ENCODE measurements around the gene YY1.
A peak's percentile ranks its signal among the peaks of the same experiment; 100 is the strongest.
"Not testable (repeated sequence)": the region's sequence is repeated elsewhere in the genome, so short reads cannot be mapped to it uniquely, and the experiment has no call there.

The YY1 gene

DNA sequence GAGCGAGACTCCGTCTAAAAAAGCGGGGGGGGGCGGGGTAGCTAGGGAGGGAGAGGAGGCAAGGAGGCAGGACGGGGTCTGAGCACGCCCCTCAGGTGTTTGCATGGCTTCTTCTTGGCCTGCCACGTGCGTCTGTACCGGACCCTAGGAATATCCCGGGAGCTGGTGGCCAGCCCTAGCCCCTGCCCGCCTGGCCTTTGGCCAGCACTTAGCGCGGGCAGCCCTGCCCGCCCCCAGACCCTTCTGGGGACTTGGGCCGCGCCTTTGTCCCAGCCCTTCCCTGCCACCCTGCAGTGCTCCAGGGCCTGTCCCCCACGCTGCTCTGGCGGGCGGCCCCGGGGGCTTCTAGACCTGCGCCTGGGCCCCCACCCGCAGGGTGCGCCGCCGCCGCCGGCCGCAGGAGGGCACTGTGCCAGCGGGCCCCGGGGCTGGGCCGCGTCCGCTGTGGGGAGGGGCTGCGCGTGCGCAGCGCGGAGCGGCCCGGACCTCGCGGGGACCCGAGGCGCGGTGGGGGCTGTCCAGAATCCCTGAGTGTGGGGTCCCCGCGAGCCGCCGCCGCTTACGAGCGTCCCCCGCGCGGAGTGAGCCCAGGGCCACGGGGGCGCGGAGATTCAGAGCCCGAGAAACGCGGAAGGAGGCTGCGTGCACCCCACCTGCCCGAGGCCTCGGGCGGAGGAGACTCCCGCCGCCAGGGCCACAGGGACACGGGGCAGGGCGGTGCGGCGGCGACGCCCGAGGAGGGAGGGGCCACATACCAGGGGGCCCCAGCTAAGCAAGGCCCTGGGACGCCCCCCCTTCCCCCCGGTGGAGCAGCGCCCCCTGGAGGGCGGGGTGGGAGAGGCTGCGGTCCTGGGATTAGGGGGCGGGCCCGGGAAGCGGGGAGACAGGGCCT is 46.3 kb downstream of the YY1 start:
- DNase-seq: peak; percentile 90

DNA sequence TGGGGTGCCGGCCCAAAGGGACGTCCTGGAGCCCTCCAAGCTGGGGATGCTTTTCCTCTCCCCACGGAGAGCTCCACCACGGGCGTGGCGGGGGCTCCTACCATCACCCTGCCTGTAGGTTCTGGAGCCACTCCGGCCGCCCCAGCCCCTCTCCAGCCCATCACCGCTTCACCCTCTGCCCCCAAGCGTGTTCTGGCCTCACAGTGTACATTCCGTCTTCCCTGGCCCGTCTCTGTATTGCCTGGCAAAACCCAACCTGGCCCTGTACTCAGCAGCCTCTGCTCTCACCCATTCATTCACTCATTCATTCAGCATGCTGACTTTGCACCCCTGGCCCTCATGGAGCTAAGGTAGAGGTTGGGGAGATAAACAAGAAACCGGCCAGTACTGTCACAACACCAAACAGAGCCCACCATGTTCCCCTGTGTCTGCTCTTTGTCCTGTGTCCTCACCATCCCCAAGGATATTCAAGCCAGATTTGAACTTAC is 47.0 kb downstream of the YY1 start:
- no peak for DNase-seq

DNA sequence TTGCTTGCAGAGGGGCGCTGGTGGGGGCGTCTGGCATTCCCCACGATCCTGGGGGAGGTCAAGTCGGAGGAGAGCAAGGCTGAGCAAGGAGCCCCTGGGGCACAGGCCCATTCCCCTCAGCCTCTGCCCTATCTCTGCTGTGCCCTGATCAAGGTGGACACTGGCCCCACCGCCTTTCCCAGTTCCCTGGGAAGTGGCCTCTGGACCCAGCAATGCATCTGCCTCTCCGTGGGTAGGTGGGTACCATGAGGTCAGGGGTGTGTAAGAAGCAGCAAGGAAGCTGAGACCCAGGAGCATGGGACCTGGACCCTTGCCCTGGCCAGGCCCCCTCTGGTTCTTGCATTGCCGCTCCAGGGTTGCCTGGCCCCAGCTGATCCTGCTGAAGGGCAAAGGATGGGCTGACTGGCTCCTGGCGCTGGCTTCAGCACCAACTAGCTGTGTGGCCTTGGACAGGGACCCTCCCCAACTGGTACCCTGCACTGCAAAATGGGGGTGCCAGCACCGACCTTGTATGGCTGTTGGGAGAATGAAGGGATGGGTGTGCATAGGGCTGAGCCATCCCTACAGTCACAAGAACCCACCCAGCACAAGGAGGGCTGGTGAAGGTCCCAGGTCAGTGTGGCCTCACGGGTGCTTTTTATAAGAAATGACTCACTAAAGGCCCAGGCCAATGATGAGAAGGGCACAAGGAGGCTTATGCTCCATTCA is 47.7 kb downstream of the YY1 start:
- no peak for DNase-seq

DNA sequence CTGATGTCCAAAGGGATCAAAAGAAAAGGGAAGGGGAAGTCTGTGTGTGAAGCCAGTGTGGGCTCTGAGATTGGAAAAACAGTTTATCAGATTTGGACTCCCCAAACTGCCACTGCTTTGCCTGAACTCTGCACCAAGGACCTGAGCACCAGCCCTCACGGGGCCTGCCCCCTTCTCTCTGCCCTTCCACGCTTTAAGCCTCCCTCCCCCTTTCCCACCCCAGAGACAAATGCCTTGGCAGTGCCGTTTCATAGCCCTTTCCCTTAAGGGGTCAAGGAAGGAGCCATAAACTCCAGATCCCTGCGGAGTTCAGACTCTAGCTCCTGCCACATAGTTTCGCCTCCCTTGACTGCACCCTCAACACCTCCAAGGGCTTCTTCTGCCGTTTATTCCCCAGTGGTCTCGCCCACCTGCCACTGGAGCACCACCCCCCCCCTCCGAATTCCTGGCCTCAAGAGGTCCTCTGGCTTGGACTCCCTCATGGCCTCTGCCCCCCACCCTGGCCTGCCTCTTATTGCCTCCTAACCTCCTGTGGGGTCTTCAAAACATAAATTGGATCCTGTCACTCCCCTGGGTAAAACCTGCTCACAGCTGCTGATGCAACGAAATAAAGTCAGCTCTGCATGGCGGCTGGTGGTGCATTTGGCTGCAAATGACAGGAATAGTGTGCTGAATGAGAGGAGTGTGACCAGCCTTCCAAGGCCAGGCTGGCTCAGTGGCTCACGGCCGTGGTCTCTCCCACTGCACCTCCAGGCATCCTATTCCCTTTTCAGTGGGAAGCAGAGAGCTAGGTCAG is 48.5 kb downstream of the YY1 start:
- no peak for DNase-seq

DNA sequence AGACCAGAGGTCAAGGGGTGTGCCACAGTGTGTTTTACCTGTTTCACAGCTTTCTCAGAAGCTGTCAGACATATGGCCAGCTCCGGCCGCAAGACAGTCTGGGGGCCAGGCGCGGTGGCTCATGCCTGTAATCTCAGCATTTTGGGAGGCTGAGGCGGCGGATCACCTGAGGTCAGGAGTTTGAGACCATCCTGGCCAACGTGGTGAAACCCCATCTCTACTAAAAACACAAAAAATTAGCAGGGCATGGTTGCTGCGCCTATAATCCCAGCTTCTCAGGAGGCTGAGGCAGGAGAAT is 49.0 kb downstream of the YY1 start:
- not testable (repeated sequence) for DNase-seq

DNA sequence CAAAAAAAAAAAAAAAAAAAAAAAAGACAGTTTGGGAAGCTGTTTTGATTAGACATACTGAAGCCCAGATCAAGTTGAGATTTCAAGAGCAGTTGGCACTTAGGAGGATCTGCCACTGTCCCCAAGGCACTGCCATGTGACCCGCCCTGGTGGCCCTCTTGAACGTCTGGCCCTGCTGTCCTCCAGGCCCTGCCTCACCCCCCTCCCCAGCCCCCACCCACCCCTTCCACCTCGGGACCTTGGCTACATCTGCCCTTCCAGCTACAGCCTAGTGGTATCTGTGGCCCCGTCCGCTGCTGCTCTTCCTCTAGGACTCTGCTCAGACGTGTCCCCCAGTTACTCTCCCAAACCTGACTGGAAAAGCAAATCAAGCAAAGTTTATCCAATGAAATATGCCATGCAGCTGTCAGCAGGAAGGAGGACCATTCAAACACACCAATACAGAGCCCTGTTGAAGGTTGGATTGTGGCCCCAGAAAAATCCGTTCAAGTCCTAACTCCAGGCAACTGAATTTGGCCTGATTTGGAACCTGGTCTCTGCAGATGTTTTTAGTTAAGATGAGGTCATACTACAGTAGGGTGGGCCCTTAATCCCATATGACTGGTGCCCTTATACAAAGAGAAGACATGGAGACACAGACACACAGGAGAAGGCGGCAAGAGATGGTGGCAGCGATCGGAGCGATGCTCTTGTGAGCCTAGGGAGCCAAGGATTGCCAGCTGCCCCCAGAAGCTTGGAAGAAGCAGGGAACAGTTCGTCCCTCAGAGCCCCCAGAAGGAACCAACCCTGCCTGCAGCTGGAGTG is 49.6 kb downstream of the YY1 start:
- DNase-seq: no peak

DNA sequence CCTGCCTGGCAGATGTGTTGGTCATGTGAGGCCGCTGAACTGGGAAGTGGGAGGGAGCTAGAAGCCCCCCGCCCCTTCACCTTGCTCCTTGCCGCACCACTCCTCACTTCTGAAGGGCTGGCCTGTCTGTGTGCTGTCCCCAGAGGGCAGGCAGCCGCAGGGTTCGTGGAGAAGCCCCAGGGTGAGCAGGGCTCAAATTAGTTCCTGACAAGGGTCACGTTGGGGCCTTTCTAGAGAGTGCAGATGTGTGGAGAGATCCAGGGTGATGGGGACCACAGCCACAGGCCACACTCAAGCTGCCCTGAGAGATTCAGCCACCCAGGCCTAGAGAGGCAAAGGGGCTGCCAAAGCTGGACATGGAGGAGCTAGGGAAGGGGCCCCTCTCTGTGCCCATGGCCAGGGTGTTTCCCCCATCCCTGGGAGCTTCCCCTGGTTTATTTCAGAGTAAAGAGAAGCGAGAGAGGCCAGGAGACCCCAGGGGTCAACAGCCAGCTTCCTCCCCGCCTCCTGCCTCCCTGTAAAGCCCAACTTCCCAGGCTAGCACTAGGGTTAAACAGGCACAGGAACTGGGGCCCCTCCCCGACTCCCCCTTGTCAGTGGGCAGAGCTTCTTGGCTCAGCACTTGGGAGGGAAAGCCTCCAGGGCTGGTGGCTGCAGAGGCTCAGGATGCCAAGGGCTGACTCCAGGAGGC is 51.1 kb downstream of the YY1 start:
- peak; percentile 60 for DNase-seq

DNA sequence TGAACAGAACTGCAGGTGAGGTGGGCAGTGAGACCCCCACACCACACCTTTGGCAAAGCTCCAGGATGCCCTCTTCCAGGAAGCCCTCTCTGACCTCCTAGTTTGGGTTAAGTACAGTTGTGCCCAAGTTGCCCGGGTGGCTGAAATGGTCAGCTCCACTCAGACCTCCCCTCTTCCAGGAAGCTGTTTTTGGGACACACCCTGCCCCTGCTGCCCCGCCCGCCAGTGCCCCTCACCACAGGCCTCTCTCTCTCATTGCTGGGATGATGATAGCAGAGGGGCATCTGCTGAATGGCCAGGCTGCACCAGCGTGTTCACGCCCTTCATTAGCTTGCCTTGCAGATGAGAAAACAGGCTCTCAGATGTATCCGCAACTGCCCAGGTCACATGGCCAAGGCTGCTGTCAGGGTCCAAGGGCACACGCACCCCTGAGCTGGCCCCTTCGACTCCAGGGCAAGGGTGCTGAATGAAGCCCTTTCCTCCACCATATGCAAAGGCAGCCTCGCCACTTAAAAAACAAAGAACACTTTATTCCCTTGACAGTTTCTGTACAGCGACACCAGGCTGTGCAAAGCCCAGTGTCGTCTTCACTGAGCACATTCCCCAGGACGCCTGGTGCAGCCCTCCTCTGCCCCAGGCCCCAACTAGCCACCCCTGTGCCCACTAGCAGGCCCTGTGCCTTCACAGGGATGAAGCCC is 51.8 kb downstream of the YY1 start:
- peak; percentile 68 for DNase-seq

DNA sequence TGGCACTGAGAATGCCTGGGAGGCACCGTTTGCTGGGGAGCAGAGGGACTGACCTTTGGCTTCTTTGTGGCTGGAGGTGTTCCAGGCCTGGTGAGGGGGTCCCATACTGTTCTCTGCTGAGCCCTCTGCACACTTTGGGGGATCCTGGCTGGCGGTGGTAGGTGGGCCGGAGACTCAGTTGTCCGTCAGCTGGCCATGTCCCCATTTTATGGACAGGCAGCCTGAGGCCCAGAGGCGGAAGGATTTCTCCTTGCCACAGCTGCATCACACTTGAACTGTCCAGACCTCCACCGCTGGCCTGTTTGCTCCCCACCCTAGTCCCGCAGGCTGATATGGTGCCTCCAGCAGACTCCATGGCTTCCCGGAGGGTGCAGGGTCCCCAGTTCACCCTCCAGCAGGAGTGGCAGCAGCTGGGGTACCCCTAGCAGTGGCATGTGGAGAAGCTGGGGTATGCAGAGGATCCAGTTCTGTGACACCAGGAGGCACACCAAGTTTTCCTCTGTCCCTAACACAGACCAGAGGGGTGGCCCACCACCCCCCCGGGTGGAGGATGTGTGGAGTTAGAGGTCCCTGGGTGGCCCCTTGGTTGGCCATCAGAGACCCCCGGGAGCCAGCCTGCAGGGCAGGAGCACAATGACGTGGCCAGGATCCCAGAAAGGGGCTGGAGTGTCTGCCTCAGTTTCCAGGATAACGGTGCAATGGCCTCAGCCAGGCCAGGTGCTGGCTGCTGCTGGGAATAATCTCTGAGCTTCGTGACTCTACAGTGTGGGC is 52.5 kb downstream of the YY1 start:
- no peak for DNase-seq

DNA sequence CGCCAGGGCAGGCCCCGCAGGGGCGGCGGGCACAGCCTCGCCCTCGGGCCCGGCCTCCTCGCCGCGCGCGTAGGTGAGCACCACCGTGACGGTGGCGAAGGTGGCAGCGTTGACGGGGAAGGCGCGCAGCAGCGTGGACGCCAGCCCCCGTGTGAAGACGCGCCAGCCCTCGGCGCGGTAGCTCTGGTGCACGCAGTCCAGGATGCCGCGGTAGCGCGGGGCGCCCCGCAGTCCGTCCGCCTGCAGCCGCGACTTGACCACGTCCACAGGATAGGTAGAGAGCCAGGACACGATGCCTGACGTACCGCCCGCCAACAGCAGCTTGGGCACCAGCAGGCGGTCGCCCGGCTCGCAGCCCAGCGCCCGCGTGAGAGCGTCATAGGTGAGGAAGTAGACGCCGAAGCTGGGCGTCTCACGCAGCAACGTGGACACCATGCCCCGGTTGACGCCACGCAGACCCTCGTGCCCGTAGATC is 53.4 kb downstream of the YY1 start:
- DNase-seq: no peak

DNA sequence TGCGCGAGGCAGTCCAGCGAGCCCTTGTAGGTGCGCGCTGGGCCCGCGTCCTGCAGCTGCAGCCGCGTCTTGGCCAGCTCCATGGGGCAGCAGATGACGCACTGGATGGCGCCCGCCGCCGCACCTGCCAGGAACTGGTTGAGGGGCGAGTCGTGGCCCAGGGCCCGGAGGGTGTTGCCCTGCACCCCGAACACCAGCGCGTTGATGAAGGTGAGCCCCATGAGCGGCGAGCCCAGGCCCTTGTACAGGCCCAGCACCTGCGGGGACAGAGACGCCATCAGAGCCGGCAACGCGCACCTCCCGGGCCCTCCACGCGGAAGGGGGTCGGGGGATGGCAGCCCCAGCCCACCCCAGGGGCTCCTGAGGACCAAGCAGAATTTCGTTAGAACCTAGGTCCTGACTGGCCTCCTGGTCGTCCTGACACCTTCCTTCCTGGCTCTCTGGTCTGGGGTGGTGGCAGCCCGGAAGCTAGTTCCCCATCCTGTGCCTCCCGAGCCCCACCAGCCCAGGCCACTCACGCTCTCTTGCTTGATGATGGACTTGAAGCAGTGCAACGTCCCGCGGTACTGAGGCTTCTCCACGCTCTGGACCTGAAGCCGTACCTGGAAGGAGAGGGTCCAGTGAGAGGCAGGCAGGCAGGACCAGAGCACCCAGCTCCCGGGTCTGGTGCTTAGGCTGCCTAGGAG is 54.0 kb downstream of the YY1 start:
- no peak for DNase-seq

DNA sequence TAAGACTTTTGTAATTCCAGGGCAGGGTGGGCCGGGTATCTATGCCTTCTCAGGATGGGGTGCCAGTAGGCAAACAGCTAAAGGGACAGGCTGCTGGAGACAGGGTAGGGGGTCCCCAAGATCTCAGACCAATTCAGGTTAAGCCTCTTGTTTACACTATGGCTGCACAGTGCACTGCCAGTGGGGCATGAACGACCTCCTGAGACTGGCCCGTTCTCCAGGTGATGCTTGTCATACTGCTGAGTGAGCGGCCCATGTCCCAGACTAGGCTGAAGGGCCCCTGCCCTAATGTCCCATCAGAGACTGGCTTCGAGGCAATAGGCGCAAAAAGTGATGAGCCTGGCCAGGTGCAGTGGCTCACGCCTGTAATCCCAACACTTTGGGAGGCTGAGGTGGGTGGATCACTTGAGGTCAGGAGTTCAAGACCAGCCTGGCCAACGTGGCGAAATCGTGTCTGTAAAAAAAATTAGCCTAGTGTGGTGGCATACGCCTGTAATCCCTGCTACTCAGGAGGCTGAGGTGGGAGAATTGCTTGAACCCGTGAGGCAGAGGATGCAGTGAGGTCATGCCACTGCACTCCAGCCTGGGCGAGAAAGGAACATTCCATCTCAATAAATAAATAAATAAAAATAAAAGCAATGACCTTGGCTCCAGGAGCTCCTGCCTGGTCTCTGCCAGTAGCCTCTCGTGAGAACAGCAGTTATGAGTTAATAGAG is 54.7 kb downstream of the YY1 start:
- DNase-seq: no peak

DNA sequence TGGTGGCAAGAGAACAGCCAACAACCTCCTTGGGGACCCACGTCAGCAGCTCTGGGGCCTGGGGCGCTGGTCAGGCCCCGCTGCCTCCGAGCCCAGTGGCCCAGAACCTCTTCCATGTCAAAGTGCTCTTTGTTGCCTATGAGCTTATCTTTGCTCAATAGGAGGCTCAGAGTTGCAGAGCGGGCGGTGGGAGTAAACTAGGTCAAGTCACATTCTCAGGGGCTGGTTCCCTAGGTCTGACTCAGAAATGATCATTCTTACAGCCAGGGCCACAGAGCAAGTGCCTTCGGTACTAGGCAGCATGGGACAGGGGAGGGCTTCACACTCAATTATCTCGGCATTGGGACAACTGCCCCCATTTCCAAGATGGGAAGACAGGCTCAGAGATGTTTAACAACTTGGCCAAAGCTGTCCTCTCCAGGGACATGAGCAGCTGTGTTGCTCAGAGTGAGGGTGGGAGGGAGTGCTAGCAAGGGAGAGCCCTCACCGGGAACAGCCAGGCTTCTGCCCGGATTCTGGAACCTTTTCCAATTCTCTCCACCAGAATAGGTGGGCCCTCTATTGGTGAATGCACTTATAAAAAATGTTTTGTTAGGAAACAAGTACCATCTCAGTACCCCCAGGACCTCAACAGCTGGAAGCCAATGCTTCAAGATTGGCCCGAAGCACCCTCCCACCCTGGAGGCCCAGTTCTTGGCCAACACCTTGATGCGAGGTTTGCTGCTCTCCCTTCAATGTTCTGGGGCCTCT is 55.4 kb downstream of the YY1 start:
- no peak for DNase-seq

DNA sequence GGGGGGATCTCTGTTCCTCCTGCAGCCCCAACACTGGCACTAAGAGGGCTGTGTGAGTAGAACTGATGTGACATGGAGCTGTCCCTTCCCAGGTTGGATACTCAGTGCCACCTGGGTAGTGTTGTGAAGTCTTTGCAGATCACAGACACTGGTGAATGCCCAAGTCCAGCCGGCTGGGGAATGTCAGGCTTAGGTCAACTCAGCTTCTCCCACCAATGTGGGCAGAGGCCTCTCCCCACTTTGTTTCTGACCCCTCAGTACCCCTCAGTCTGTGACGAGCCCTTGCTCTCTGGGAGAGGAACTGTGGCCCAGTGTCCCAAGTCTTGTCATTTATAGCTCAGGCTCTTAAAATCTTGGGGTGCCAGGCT is 56.0 kb downstream of the YY1 start:
- DNase-seq: no peak

DNA sequence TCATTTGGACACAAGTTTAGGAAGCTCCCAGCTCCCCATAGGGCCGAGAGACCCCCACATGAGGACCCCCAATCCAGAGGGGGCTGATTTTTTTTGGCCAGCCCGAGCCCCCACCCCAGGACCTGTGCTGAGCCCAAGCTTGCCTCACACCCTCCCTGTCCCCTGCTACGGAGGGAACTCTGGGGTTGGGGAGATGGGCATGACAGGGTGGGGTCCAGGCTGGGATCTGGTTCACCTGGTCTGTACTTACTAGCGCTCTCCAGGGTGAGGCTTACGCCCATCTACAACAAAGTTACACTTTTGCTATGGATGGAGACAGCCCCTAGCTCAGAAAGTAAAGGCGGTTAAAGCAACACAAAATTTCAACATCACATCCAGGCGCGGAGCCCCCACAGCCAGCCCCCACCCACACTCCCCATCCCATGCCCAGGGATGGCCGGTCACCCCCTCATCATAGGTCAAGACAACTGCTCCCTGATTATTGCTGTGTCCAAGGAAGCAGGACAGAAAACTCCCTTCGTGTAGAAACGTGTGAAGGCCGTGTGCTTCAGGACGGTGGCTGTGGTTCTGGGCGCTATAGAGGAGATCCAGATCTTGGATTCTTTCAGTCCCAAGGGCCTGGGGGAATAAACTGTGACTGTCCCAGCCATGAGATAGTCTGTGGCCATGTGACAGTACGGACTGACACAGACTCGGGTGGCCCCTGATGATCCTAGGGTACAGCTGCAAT is 56.6 kb downstream of the YY1 start:
- no peak for DNase-seq

DNA sequence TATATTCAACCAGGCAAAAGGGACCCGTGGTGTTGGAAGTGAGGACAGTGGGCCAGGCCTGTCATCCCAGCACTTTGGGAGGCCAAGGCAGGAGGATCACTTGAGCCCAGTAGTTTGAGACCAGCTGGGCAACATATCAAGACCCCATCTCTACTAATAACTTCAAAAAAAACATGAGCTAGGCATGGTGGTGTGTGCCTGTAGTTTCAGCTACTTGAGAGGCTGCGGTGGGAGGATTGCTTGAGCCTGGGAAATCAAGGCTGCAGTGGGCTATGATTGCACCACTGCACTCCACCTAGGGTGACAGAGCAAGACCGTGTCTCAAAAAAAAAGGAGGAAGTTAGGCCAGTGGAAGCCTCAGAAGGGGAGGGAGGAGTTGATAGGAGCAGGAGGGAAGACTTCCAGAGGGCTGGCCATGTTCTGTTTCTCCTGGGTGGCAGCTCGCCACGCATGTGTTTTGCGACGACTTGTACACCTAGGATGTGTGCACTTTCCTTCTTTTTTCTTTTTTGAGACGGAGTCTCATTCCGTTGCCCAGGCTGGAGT is 57.2 kb downstream of the YY1 start:
- DNase-seq: peak; percentile 71

DNA sequence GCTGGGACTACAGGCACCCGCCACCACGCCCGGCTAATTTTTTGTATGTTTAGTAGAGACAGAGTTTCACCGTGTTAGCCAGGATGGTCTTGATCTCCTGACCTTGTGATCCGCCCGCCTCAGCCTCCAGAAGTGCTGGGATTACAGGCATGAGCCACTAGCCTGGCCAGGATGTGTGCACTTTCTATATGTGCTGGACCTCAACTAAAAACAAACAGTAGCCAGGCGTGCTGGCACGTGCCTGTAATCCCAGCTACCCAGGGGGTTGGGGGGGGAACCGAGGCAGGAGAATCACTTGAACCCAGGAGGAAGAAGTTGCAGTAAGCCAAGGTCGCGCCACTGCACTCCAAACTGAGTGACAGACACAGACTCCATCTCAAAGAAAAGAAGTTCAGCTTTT is 57.8 kb downstream of the YY1 start:
- not testable (repeated sequence) for DNase-seq
